ENCODE results near the gene RAB3GAP1. TPM values are rescaled to one million over a fixed set of nuclear protein-coding genes. Genes with fewer than 3 reads are reported as not detected.

Gene RAB3GAP1
- total RNA-seq, 2 experiments from 2014 or later: 40.2 to 63.6 TPM

- POLR2A ChIA-PET: interaction anchor here (1.1 kb wide), 1 partner anchor 11 kb away, joined by 3 read pairs; no protein-coding TSS in a partner anchor
- Histone ChIP-seq H4K20me1 (ENCODE audit: insufficient read depth, low read length) (no peaks in the 10 kb centered on the region), H3K79me2 (ENCODE audit: insufficient read depth, low read depth, low read length) (no peaks in the 10 kb centered on the region), H3K9me2 (ENCODE audit: insufficient read depth, low read length) (no peaks in the 10 kb centered on the region), H3K9me3 (ENCODE audit: low read length) (no peaks in the 10 kb centered on the region), H3K27ac (ENCODE audit: low read depth, low read length, poor library complexity, severe bottlenecking) (no peak overlapping the region), H3K4me2 (ENCODE audit: low read length) (no peak overlapping the region), H3K4me1 (ENCODE audit: insufficient read depth, low read length, poor library complexity, severe bottlenecking) (no peaks in the 10 kb centered on the region), H2AFZ (ENCODE audit: low read length) (no peak overlapping the region), H3K4me3 (ENCODE audit: low read depth, low read length, poor library complexity, severe bottlenecking) (no peak overlapping the region), H3K36me3 (ENCODE audit: insufficient read depth, low read length) (peaks cover 24% of the 10 kb centered on the region)
- BruUV-seq (replicated peaks): no TSS peak
- TF ChIP-seq EZH2phosphoT487 (IDR thresholded peaks at IDR 0.05; ENCODE audit: borderline replicate concordance, low read depth, low read length) (no peak), CTCF (conservative IDR thresholded peaks at IDR 0.05; ENCODE audit: low read length) (no peak)
- intact Hi-C loops (cut with micrococcal nuclease; ENCODE audit: unreplicated experiment): no loop called here
- CTCF ChIA-PET (ENCODE audit: unreplicated experiment): no interaction called here
- DNase-seq (ENCODE audit: low spot score): no peak
Observed at GRCh38 chr2:135179689-135180088, 127.6 kb downstream of the RAB3GAP1 start.

- no peak overlapping the region for H3K4me3 ChIP-seq (ENCODE audit: low read depth, low read length, poor library complexity, severe bottlenecking)
- ChIA-PET POLR2A (interaction anchor here (0.7 to 1.1 kb wide), 2 partner anchors 9 to 25 kb away, joined by 3 to 4 read pairs; no protein-coding TSS in a partner anchor), CTCF (ENCODE audit: unreplicated experiment) (no interaction called here)
- intact Hi-C loops (cut with micrococcal nuclease; ENCODE audit: unreplicated experiment): no loop called here
- no peaks in the 10 kb centered on the region for H3K4me1 ChIP-seq (ENCODE audit: insufficient read depth, low read length, poor library complexity, severe bottlenecking)
- H3K9me3 ChIP-seq (ENCODE audit: low read length): no peaks in the 10 kb centered on the region
- no peaks in the 10 kb centered on the region for H3K79me2 ChIP-seq (ENCODE audit: insufficient read depth, low read depth, low read length)
- no TSS peak for BruUV-seq (replicated peaks)
- peaks cover 2% of the 10 kb centered on the region for H3K36me3 ChIP-seq (ENCODE audit: insufficient read depth, low read length)
- no peak overlapping the region for H3K27ac ChIP-seq (ENCODE audit: low read depth, low read length, poor library complexity, severe bottlenecking)
- no peaks in the 10 kb centered on the region for H3K9me2 ChIP-seq (ENCODE audit: insufficient read depth, low read length)
- DNase-seq (ENCODE audit: low spot score): no peak
- no peak overlapping the region for H3K4me2 ChIP-seq (ENCODE audit: low read length)
- TF ChIP-seq EZH2phosphoT487 (IDR thresholded peaks at IDR 0.05; ENCODE audit: borderline replicate concordance, low read depth, low read length) (no peak), CTCF (conservative IDR thresholded peaks at IDR 0.05; ENCODE audit: low read length) (no peak)
- no peaks in the 10 kb centered on the region for H4K20me1 ChIP-seq (ENCODE audit: insufficient read depth, low read length)
- H2AFZ ChIP-seq (ENCODE audit: low read length): no peak overlapping the region
Observed at GRCh38 chr2:135182190-135182589, 130.1 kb downstream of the RAB3GAP1 start.

GRCh38 chr2:135182601-135183000 is 130.5 kb downstream of the RAB3GAP1 start:
- H2AFZ ChIP-seq (ENCODE audit: low read length): no peak overlapping the region
- no peak overlapping the region for H3K27ac ChIP-seq (ENCODE audit: low read depth, low read length, poor library complexity, severe bottlenecking)
- DNase-seq (ENCODE audit: low spot score): no peak
- H3K9me3 ChIP-seq (ENCODE audit: low read length): no peaks in the 10 kb centered on the region
- no peaks in the 10 kb centered on the region for H4K20me1 ChIP-seq (ENCODE audit: insufficient read depth, low read length)
- intact Hi-C loops (cut with micrococcal nuclease; ENCODE audit: unreplicated experiment): no loop called here
- ChIA-PET POLR2A (interaction anchor here (0.7 to 1.1 kb wide), 2 partner anchors 9 to 25 kb away, joined by 3 to 4 read pairs; no protein-coding TSS in a partner anchor), CTCF (ENCODE audit: unreplicated experiment) (no interaction called here)
- H3K4me1 ChIP-seq (ENCODE audit: insufficient read depth, low read length, poor library complexity, severe bottlenecking): no peaks in the 10 kb centered on the region
- BruUV-seq (replicated peaks): no TSS peak
- no peaks in the 10 kb centered on the region for H3K9me2 ChIP-seq (ENCODE audit: insufficient read depth, low read length)
- H3K4me2 ChIP-seq (ENCODE audit: low read length): no peak overlapping the region
- no peaks in the 10 kb centered on the region for H3K36me3 ChIP-seq (ENCODE audit: insufficient read depth, low read length)
- H3K4me3 ChIP-seq (ENCODE audit: low read depth, low read length, poor library complexity, severe bottlenecking): no peak overlapping the region
- H3K79me2 ChIP-seq (ENCODE audit: insufficient read depth, low read depth, low read length): no peaks in the 10 kb centered on the region
- no peak for TF ChIP-seq EZH2phosphoT487 (IDR thresholded peaks at IDR 0.05; ENCODE audit: borderline replicate concordance, low read depth, low read length)
- TF ChIP-seq CTCF (conservative IDR thresholded peaks at IDR 0.05; ENCODE audit: low read length): no peak
